ENCODE measurements around the gene CPEB1. TPM values are rescaled to one million over a fixed set of nuclear protein-coding genes. Genes with fewer than 3 reads are reported as not detected.

Gene CPEB1
- total and polyA plus RNA-seq, 2 experiments from 2014 or later: 4.1 to 9.4 TPM

- no peak overlapping the region for H3K27ac ChIP-seq (ENCODE audit: low read depth)
- H3K9me2 ChIP-seq (ENCODE audit: insufficient read depth): no peaks in the 10 kb centered on the region
- H3K36me3 Mint-ChIP-seq (ENCODE audit: low read depth): no peaks in the 10 kb centered on the region
- no peaks in the 10 kb centered on the region for H4K20me1 ChIP-seq (replicated peaks; ENCODE audit: insufficient read depth)
- peaks cover 2% of the 10 kb centered on the region for H3K27me3 Mint-ChIP-seq (ENCODE audit: insufficient read depth, low read depth, poor library complexity)
- peak overlapping the region; percentile 98 for H2AFZ ChIP-seq
- DNase-seq (ENCODE audit: low spot score) (no peak), ATAC-seq (peak; percentile 7; the same call in 1 of the 3 replicates)
- H3K4me3 Mint-ChIP-seq: peak overlapping the region; percentile 66
- H3K4me2 ChIP-seq: peak overlapping the region; percentile 87
- H3K4me1 ChIP-seq (ENCODE audit: insufficient read depth): peaks cover 22% of the 10 kb centered on the region
- no peaks in the 10 kb centered on the region for H3K27me3 ChIP-seq (ENCODE audit: insufficient read depth)
- TF ChIP-seq POLR2AphosphoS5 (IDR thresholded peaks at IDR 0.05; ENCODE audit: low read depth) (no peak), CREB1 (CRISPR knock-in tag; IDR thresholded peaks at IDR 0.05; ENCODE audit: low read depth) (no peak), STAT1 (IDR thresholded peaks at IDR 0.05; ENCODE audit: unreplicated experiment) (no peak), ZNF462 (CRISPR knock-in tag; IDR thresholded peaks at IDR 0.05) (no peak), CTCF (conservative IDR thresholded peaks at IDR 0.05; ENCODE audit: low read depth in 2 of 2) (no peak), JUNB (IDR thresholded peaks at IDR 0.05; ENCODE audit: unreplicated experiment) (no peak), ETS1 (IDR thresholded peaks at IDR 0.05) (no peak), NANOG (IDR thresholded peaks at IDR 0.05; ENCODE audit: borderline replicate concordance) (no peak), ZNF114 (CRISPR knock-in tag; IDR thresholded peaks at IDR 0.05) (no peak), ZNF331 (CRISPR knock-in tag; IDR thresholded peaks at IDR 0.05; ENCODE audit: low read depth) (no peak), EZH2phosphoT487 (IDR thresholded peaks at IDR 0.05; ENCODE audit: unreplicated experiment) (no peak)
- no peak overlapping the region for H3K27ac Mint-ChIP-seq
- H3F3A ChIP-seq (replicated peaks; ENCODE audit: low read depth): no peaks in the 10 kb centered on the region
- H3K79me2 ChIP-seq (replicated peaks; ENCODE audit: insufficient read depth): no peaks in the 10 kb centered on the region
- H3K4me1 Mint-ChIP-seq: peaks cover 22% of the 10 kb centered on the region
- H3K4me3 ChIP-seq: peak overlapping the region; percentile 55
- no peaks in the 10 kb centered on the region for H3K9me3 Mint-ChIP-seq
- H3K36me3 ChIP-seq (ENCODE audit: insufficient read depth): no peaks in the 10 kb centered on the region
Measured at GRCh38 chr15:82572311-82572710, 74.9 kb downstream of the CPEB1 start.
